ENCODE data around the gene RSPH3. TPM values are rescaled to one million over a fixed set of nuclear protein-coding genes. Genes with fewer than 3 reads are reported as not detected.

RSPH3 gene
- polyA plus RNA-seq, 1 donor from 2014 or later = 3.5 TPM

DNA sequence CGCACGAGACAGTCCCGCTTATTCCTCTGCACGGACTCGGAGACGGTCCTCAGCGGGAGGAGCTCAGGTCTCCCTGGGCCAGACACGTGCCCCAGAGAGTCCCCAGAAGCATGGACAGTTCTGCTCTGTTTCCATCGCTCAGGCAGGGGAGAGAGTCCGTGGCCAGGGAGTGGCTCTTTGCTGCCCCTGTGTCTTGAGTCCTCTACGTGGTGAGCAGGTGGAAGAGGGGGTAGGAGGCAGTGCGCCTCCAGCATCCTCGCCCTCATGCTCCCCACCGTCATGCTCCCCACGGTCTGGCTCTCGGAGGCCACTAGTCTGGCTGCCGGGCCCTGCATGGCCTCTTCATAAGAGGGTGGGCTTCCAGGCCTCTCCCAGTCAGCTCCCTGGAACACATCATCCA lies 35.9 kb upstream of the RSPH3 start:
- Histone ChIP-seq H3F3A (ENCODE audit: insufficient read depth, low read length, poor library complexity, severe bottlenecking) (no peaks in the 10 kb centered on the region), H2AFZ (ENCODE audit: low read depth, low read length) (no peak overlapping the region), H3K36me3 (ENCODE audit: insufficient read depth, low read length) (no peaks in the 10 kb centered on the region), H3K27me3 (ENCODE audit: insufficient read depth, low read depth, low read length) (no peaks in the 10 kb centered on the region), H3K4me3 (ENCODE audit: low read length) (no peak overlapping the region), H4K20me1 (ENCODE audit: insufficient read depth) (no peaks in the 10 kb centered on the region), H3K9me2 (ENCODE audit: insufficient read depth, low read length) (no peaks in the 10 kb centered on the region), H3K79me2 (replicated peaks; ENCODE audit: insufficient read depth, low read length) (no peaks in the 10 kb centered on the region), H3K9ac (ENCODE audit: low read length) (no peak overlapping the region), H3K27ac (ENCODE audit: low read length) (no peak overlapping the region), H3K4me2 (ENCODE audit: low read length) (no peak overlapping the region), H3K9me3 (ENCODE audit: low read length) (no peaks in the 10 kb centered on the region)
- TF ChIP-seq RAD21 (conservative IDR thresholded peaks at IDR 0.05) (no peak), EZH2 (IDR thresholded peaks at IDR 0.05; ENCODE audit: borderline replicate concordance, insufficient read depth, low read length, poor library complexity, severe bottlenecking) (no peak), EP300 (conservative IDR thresholded peaks at IDR 0.05; ENCODE audit: poor library complexity, severe bottlenecking) (no peak), TAF1 (IDR thresholded peaks at IDR 0.05; ENCODE audit: low read depth) (no peak), SMC3 (conservative IDR thresholded peaks at IDR 0.05; ENCODE audit: poor library complexity) (no peak), MXI1 (conservative IDR thresholded peaks at IDR 0.05; ENCODE audit: poor library complexity, severe bottlenecking) (no peak), POLR2AphosphoS5 (IDR thresholded peaks at IDR 0.05) (no peak)
- TF ChIP-seq, protein P1, sequence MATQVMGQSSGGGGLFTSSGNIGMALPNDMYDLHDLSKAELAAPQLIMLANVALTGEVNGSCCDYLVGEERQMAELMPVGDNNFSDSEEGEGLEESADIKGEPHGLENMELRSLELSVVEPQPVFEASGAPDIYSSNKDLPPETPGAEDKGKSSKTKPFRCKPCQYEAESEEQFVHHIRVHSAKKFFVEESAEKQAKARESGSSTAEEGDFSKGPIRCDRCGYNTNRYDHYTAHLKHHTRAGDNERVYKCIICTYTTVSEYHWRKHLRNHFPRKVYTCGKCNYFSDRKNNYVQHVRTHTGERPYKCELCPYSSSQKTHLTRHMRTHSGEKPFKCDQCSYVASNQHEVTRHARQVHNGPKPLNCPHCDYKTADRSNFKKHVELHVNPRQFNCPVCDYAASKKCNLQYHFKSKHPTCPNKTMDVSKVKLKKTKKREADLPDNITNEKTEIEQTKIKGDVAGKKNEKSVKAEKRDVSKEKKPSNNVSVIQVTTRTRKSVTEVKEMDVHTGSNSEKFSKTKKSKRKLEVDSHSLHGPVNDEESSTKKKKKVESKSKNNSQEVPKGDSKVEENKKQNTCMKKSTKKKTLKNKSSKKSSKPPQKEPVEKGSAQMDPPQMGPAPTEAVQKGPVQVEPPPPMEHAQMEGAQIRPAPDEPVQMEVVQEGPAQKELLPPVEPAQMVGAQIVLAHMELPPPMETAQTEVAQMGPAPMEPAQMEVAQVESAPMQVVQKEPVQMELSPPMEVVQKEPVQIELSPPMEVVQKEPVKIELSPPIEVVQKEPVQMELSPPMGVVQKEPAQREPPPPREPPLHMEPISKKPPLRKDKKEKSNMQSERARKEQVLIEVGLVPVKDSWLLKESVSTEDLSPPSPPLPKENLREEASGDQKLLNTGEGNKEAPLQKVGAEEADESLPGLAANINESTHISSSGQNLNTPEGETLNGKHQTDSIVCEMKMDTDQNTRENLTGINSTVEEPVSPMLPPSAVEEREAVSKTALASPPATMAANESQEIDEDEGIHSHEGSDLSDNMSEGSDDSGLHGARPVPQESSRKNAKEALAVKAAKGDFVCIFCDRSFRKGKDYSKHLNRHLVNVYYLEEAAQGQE (IDR thresholded peaks at IDR 0.05; ENCODE audit: borderline replicate concordance) = no peak
- TF ChIP-seq, protein P2, sequence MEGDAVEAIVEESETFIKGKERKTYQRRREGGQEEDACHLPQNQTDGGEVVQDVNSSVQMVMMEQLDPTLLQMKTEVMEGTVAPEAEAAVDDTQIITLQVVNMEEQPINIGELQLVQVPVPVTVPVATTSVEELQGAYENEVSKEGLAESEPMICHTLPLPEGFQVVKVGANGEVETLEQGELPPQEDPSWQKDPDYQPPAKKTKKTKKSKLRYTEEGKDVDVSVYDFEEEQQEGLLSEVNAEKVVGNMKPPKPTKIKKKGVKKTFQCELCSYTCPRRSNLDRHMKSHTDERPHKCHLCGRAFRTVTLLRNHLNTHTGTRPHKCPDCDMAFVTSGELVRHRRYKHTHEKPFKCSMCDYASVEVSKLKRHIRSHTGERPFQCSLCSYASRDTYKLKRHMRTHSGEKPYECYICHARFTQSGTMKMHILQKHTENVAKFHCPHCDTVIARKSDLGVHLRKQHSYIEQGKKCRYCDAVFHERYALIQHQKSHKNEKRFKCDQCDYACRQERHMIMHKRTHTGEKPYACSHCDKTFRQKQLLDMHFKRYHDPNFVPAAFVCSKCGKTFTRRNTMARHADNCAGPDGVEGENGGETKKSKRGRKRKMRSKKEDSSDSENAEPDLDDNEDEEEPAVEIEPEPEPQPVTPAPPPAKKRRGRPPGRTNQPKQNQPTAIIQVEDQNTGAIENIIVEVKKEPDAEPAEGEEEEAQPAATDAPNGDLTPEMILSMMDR (IDR thresholded peaks at IDR 0.05; ENCODE audit: poor library complexity, severe bottlenecking) = no peak

DNA sequence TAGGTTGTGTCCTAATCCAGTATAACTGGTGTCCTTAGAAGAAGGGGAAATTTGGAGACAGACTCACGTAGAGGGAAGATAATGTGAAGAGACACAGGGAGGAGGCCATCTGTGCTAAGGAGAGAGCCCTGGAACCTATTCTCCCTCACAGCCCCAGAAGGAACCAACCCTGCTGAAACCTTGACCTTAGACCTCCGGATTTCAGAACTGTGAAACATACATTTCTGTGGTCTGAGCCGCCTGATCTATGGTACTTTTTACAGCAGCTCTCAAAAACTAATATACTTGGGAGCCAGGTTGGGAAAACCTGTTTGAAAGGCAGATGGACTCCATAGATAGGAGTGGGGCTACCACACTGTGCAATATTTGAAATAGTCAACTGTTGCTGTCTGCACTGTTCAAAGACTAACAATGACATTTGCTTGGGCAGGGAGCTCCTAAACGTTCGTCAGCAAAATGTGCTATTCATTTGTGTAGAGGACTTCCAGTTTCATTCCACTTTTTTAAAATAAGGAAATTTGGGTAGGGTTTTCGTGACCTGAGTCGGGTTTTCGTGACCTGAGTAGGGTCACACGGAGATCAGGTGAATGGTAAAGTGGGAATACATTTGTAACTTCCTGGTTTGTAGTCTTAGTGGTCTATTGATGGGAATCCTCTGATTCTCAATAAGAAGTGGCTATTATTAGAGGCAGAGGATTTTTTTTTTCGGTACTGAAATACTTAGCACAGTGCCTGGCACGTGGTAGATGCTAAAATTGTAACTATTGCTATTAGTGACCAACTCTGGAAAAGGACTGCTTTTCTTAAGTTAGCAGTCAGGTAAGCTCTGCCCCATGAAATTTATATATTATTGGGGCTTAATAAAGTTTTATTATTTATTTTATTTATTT lies 33.4 kb upstream of the RSPH3 start:
- H3K36me3 ChIP-seq (ENCODE audit: insufficient read depth, low read length) = no peaks in the 10 kb centered on the region
- H3K4me3 ChIP-seq (ENCODE audit: low read length) = no peak overlapping the region
- no peak overlapping the region for H2AFZ ChIP-seq (ENCODE audit: low read depth, low read length)
- no peak overlapping the region for H3K27ac ChIP-seq (ENCODE audit: low read length)
- no peak overlapping the region for H3K4me2 ChIP-seq (ENCODE audit: low read length)
- H3K9ac ChIP-seq (ENCODE audit: low read length) = no peak overlapping the region
- TF ChIP-seq, protein P2 (IDR thresholded peaks at IDR 0.05; ENCODE audit: poor library complexity, severe bottlenecking) = no peak
- TF ChIP-seq SMC3 (conservative IDR thresholded peaks at IDR 0.05; ENCODE audit: poor library complexity) (no peak), MXI1 (conservative IDR thresholded peaks at IDR 0.05; ENCODE audit: poor library complexity, severe bottlenecking) (no peak)
- no peaks in the 10 kb centered on the region for H3F3A ChIP-seq (ENCODE audit: insufficient read depth, low read length, poor library complexity, severe bottlenecking)
- H4K20me1 ChIP-seq (ENCODE audit: insufficient read depth) = no peaks in the 10 kb centered on the region
- H3K9me3 ChIP-seq (ENCODE audit: low read length) = no peaks in the 10 kb centered on the region
- no peaks in the 10 kb centered on the region for H3K27me3 ChIP-seq (ENCODE audit: insufficient read depth, low read depth, low read length)
- no peaks in the 10 kb centered on the region for H3K79me2 ChIP-seq (replicated peaks; ENCODE audit: insufficient read depth, low read length)
- H3K9me2 ChIP-seq (ENCODE audit: insufficient read depth, low read length) = no peaks in the 10 kb centered on the region

Data from neural cell (in vitro differentiated cells).